Activated CD4-positive, alpha-beta T cell treated with anti-CD3 and anti-CD28 coated beads for 4 hours (primary cell): ENCODE data around the gene PRKG1.
"Not testable (repeated sequence)": the region's sequence is repeated elsewhere in the genome, so short reads cannot be mapped to it uniquely, and the experiment has no call there.

Source experiments
- DNase-seq, 2 donors: peaks; one replicate each; pipeline ENCODE4 v3.0.0-alpha.2; 2020

Gene PRKG1

GRCh38 chr10:51397244-51397643 is 323.0 kb downstream of the PRKG1 start:
- no peak for DNase-seq

GRCh38 chr10:51397695-51398094 is 323.4 kb downstream of the PRKG1 start:
- no peak for DNase-seq

GRCh38 chr10:51399840-51400239 is 325.6 kb downstream of the PRKG1 start:
- no peak for DNase-seq

GRCh38 chr10:51400392-51401096 is 326.3 kb downstream of the PRKG1 start:
- no peak for DNase-seq

- DNase-seq, result no peak
Measured at GRCh38 chr10:51403521-51403920, 329.2 kb downstream of the PRKG1 start.

- no peak for DNase-seq
Measured at GRCh38 chr10:51405580-51406351, 331.5 kb downstream of the PRKG1 start.

GRCh38 chr10:51406581-51406980 is 332.3 kb downstream of the PRKG1 start:
- DNase-seq, result no peak

GRCh38 chr10:51416494-51416893 is 342.2 kb downstream of the PRKG1 start:
- no peak for DNase-seq

- DNase-seq, result no peak
Measured at GRCh38 chr10:51419196-51420093, 345.2 kb downstream of the PRKG1 start.

GRCh38 chr10:51421853-51422252 is 347.6 kb downstream of the PRKG1 start:
- no peak for DNase-seq

- no peak for DNase-seq
Measured at GRCh38 chr10:51422311-51423120, 348.2 kb downstream of the PRKG1 start.

- DNase-seq, result no peak
Measured at GRCh38 chr10:51423121-51423452, 348.8 kb downstream of the PRKG1 start.

- no peak for DNase-seq
Measured at GRCh38 chr10:51425431-51425830, 351.1 kb downstream of the PRKG1 start.

GRCh38 chr10:51427758-51428157 is 353.5 kb downstream of the PRKG1 start:
- no peak for DNase-seq

- DNase-seq, result no peak
Measured at GRCh38 chr10:51430506-51430905, 356.2 kb downstream of the PRKG1 start.

- no peak for DNase-seq
Measured at GRCh38 chr10:51433949-51434475, 359.7 kb downstream of the PRKG1 start.

GRCh38 chr10:51436805-51437204 is 362.5 kb downstream of the PRKG1 start:
- no peak for DNase-seq

- DNase-seq, result no peak
Measured at GRCh38 chr10:51439645-51440044, 365.4 kb downstream of the PRKG1 start.

- no peak for DNase-seq
Measured at GRCh38 chr10:51445588-51445987, 371.3 kb downstream of the PRKG1 start.

- DNase-seq, result no peak
Measured at GRCh38 chr10:51447119-51447518, 372.8 kb downstream of the PRKG1 start.

- DNase-seq, result not testable (repeated sequence)
Measured at GRCh38 chr10:51455762-51456161, 381.5 kb downstream of the PRKG1 start.

GRCh38 chr10:51459476-51459875 is 385.2 kb downstream of the PRKG1 start:
- DNase-seq, result no peak
